ENCODE results near the gene NR1D2.
A peak's percentile ranks its signal among the peaks of the same experiment; 100 is the strongest.

NR1D2 gene

DNA sequence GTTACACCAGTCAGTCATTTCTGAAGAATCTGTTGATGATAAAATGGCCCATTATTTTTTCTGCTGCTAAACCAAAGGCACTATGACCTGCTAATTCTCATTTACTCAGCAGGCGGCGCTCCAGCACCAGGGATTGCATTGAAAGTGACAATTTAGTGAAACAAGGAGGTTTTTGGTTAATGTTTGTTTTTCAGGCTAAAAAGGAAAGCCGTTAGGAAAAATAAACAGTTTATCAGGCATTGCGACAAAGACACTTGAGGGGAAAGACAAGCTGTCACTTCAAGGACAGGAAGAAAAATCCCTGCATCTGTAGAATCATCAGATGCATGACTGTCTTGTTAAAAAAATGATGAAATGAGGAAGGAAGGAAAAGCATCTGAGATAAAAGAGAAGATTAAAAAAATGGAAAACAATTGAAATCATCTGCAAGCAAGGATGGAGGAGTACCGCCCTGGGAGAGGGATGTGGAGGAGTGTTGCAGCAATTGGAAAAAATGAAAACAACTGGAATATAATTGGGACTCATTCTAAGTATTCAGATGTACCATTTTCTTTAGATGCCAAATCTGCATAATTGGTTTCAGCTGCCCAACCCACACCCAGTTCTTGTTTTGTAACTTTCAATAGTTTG, 54.0 kb downstream of the NR1D2 start (continued):
- no peak for TF ChIP-seq ZNF768 (tag by site-specific recombination; IDR thresholded peaks at IDR 0.05)
- TF ChIP-seq ZNF777 (tag by site-specific recombination; IDR thresholded peaks at IDR 0.05; ENCODE audit: borderline replicate concordance): no peak
- TF ChIP-seq ZBTB17 (tag by site-specific recombination; IDR thresholded peaks at IDR 0.05): peak; percentile 31; the same call in 1 of the 2 replicates

DNA sequence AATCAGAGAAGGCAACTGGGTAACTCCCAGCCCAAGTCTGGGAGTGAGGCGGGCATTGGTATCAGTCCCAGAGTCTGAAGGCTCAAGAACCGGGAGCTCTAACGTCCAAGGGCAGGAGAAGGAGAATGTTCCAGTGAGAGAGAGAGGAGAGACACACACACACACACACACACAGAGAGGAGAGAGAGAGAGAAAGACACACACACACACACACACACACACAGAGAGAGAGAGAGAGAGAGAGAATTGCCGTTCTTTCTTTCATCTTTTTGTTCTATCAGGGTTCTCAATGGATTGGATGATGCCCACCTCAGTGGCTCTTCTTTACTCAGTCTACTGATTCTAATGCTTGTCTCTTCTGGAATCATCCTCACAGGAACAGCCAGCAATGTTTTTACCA, 57.0 kb downstream of the NR1D2 start:
- H3K36me3 ChIP-seq (ENCODE audit: control insufficient read depth in 2 of 2, insufficient read depth in 1 of 2, low read length in 2 of 2): no peaks in the 10 kb centered on the region
- CTCF ChIA-PET: interaction anchor here (0.9 kb wide), 1 partner anchor 10 kb away, joined by 3 read pairs; no protein-coding TSS in a partner anchor
- no peak overlapping the region for H3K27ac ChIP-seq (ENCODE audit: extremely low read depth, low read depth, low read length)
- H3K4me3 ChIP-seq (ENCODE audit: low read depth, low read length): no peak overlapping the region
- H3K9me3 ChIP-seq (ENCODE audit: control insufficient read depth, insufficient read depth, low read depth, low read length): no peaks in the 10 kb centered on the region
- H3K4me1 ChIP-seq (ENCODE audit: control insufficient read depth, insufficient read depth, low read length): no peaks in the 10 kb centered on the region
- POLR2A ChIA-PET: no interaction called here
- TF ChIP-seq, protein P1, sequence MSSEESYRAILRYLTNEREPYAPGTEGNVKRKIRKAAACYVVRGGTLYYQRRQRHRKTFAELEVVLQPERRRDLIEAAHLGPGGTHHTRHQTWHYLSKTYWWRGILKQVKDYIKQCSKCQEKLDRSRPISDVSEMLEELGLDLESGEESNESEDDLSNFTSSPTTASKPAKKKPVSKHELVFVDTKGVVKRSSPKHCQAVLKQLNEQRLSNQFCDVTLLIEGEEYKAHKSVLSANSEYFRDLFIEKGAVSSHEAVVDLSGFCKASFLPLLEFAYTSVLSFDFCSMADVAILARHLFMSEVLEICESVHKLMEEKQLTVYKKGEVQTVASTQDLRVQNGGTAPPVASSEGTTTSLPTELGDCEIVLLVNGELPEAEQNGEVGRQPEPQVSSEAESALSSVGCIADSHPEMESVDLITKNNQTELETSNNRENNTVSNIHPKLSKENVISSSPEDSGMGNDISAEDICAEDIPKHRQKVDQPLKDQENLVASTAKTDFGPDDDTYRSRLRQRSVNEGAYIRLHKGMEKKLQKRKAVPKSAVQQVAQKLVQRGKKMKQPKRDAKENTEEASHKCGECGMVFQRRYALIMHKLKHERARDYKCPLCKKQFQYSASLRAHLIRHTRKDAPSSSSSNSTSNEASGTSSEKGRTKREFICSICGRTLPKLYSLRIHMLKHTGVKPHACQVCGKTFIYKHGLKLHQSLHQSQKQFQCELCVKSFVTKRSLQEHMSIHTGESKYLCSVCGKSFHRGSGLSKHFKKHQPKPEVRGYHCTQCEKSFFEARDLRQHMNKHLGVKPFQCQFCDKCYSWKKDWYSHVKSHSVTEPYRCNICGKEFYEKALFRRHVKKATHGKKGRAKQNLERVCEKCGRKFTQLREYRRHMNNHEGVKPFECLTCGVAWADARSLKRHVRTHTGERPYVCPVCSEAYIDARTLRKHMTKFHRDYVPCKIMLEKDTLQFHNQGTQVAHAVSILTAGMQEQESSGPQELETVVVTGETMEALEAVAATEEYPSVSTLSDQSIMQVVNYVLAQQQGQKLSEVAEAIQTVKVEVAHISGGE (tag by site-specific recombination; conservative IDR thresholded peaks at IDR 0.05; ENCODE audit: low read depth): no peak
- TF ChIP-seq REPIN1 (tag by site-specific recombination; IDR thresholded peaks at IDR 0.05; ENCODE audit: low read depth): no peak
- TF ChIP-seq ZNF596 (tag by site-specific recombination; IDR thresholded peaks at IDR 0.05): peak; percentile 75
- TF ChIP-seq ZNF223 (tag by site-specific recombination; IDR thresholded peaks at IDR 0.05): no peak
- TF ChIP-seq, protein P2, sequence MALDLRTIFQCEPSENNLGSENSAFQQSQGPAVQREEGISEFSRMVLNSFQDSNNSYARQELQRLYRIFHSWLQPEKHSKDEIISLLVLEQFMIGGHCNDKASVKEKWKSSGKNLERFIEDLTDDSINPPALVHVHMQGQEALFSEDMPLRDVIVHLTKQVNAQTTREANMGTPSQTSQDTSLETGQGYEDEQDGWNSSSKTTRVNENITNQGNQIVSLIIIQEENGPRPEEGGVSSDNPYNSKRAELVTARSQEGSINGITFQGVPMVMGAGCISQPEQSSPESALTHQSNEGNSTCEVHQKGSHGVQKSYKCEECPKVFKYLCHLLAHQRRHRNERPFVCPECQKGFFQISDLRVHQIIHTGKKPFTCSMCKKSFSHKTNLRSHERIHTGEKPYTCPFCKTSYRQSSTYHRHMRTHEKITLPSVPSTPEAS (tag by site-specific recombination; IDR thresholded peaks at IDR 0.05): peak; percentile 88
- TF ChIP-seq EGR2 (tag by site-specific recombination; IDR thresholded peaks at IDR 0.05; ENCODE audit: low read depth): no peak
- TF ChIP-seq GFI1B (tag by site-specific recombination; IDR thresholded peaks at IDR 0.05): no peak
- no peak for TF ChIP-seq SALL2 (tag by site-specific recombination; IDR thresholded peaks at IDR 0.05; ENCODE audit: borderline replicate concordance)
- TF ChIP-seq ZNF311 (tag by site-specific recombination; IDR thresholded peaks at IDR 0.05; ENCODE audit: borderline replicate concordance): 0 out of 2 replicates have a peak, but pooled peaks have one; percentile 65
- TF ChIP-seq MZF1 (tag by site-specific recombination; IDR thresholded peaks at IDR 0.05; ENCODE audit: borderline replicate concordance): no peak
- TF ChIP-seq SP7 (tag by site-specific recombination; IDR thresholded peaks at IDR 0.05): no peak
- TF ChIP-seq, protein P3, sequence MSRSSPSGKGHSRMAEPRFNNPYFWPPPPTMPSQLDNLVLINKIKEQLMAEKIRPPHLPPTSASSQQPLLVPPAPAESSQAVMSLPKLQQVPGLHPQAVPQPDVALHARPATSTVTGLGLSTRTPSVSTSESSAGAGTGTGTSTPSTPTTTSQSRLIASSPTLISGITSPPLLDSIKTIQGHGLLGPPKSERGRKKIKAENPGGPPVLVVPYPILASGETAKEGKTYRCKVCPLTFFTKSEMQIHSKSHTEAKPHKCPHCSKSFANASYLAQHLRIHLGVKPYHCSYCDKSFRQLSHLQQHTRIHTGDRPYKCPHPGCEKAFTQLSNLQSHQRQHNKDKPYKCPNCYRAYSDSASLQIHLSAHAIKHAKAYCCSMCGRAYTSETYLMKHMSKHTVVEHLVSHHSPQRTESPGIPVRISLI (tag by site-specific recombination; IDR thresholded peaks at IDR 0.05): no peak
- TF ChIP-seq ZNF510 (tag by site-specific recombination; IDR thresholded peaks at IDR 0.05; ENCODE audit: insufficient replicate concordance): no peak
- no peak for TF ChIP-seq ZNF24 (tag by site-specific recombination; IDR thresholded peaks at IDR 0.05)
- TF ChIP-seq, protein P4, sequence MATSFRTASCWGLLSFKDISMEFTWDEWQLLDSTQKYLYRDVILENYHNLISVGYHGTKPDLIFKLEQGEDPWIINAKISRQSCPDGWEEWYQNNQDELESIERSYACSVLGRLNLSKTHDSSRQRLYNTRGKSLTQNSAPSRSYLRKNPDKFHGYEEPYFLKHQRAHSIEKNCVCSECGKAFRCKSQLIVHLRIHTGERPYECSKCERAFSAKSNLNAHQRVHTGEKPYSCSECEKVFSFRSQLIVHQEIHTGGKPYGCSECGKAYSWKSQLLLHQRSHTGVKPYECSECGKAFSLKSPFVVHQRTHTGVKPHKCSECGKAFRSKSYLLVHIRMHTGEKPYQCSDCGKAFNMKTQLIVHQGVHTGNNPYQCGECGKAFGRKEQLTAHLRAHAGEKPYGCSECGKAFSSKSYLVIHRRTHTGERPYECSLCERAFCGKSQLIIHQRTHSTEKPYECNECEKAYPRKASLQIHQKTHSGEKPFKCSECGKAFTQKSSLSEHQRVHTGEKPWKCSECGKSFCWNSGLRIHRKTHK (tag by site-specific recombination; IDR thresholded peaks at IDR 0.05): no peak
- TF ChIP-seq, protein P5, sequence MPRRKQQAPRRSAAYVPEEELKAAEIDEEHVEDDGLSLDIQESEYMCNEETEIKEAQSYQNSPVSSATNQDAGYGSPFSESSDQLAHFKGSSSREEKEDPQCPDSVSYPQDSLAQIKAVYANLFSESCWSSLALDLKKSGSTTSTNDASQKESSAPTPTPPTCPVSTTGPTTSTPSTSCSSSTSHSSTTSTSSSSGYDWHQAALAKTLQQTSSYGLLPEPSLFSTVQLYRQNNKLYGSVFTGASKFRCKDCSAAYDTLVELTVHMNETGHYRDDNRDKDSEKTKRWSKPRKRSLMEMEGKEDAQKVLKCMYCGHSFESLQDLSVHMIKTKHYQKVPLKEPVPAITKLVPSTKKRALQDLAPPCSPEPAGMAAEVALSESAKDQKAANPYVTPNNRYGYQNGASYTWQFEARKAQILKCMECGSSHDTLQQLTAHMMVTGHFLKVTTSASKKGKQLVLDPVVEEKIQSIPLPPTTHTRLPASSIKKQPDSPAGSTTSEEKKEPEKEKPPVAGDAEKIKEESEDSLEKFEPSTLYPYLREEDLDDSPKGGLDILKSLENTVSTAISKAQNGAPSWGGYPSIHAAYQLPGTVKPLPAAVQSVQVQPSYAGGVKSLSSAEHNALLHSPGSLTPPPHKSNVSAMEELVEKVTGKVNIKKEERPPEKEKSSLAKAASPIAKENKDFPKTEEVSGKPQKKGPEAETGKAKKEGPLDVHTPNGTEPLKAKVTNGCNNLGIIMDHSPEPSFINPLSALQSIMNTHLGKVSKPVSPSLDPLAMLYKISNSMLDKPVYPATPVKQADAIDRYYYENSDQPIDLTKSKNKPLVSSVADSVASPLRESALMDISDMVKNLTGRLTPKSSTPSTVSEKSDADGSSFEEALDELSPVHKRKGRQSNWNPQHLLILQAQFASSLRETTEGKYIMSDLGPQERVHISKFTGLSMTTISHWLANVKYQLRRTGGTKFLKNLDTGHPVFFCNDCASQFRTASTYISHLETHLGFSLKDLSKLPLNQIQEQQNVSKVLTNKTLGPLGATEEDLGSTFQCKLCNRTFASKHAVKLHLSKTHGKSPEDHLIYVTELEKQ (tag by site-specific recombination; IDR thresholded peaks at IDR 0.05; ENCODE audit: borderline replicate concordance): no peak
- no peak for TF ChIP-seq ZNF658 (tag by site-specific recombination; IDR thresholded peaks at IDR 0.05)
- TF ChIP-seq, protein P6, sequence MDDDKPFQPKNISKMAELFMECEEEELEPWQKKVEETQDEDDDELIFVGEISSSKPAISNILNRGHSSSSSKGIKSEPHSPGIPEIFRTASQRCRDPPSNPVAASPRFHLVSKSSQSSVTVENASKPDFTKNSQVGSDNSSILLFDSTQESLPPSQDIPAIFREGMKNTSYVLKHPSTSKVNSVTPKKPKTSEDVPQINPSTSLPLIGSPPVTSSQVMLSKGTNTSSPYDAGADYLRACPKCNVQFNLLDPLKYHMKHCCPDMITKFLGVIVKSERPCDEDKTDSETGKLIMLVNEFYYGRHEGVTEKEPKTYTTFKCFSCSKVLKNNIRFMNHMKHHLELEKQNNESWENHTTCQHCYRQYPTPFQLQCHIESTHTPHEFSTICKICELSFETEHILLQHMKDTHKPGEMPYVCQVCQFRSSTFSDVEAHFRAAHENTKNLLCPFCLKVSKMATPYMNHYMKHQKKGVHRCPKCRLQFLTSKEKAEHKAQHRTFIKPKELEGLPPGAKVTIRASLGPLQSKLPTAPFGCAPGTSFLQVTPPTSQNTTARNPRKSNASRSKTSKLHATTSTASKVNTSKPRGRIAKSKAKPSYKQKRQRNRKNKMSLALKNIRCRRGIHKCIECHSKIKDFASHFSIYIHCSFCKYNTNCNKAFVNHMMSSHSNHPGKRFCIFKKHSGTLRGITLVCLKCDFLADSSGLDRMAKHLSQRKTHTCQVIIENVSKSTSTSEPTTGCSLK (tag by site-specific recombination; IDR thresholded peaks at IDR 0.05): no peak
- no peak for TF ChIP-seq ZNF623 (tag by site-specific recombination; IDR thresholded peaks at IDR 0.05)

Measured in HEK293 (cell line).